ENCODE measurements around the gene CBR1.

DNA sequence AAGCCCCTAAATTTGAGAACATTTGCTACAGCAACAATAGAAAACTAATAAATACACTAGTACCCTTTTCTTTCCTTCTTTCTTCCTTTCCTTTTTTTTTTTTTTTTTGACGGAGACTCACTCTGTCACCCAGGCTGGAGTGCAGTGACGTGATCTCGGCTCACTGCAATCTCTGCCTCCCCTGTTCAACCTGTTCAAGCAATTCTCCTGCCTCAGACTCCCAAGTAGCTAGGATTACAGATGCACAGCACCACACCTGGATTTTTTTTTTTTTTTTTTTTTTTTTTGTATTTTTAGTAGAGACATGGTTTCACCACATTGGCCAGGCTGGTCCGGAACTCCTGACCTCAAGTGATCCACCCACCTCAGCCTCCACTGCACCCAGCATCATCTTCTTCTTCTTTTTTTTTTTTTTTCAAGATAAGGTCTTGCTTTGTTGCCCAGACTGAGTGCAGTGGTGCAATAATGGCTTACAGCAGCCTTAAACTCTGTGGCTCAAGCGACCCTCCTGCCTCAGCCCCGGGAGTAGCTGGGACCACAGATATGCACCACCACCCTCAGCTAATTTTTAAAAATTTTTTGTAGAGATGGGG is 45.4 kb downstream of the CBR1 start:
- TF ChIP-seq CTCF (IDR thresholded peaks at IDR 0.05) = no peak
- TF ChIP-seq POLR2A (IDR thresholded peaks at IDR 0.05; ENCODE audit: low read depth) = no peak
